Measurements from ENCODE around the gene IGSF21. TPM values are rescaled to one million over a fixed set of nuclear protein-coding genes. Genes with fewer than 3 reads are reported as not detected.

The IGSF21 gene
- not detected in 2 replicates for total RNA-seq

GRCh38 chr1:18107369-18108298, at the start of gene IGSF21:
Gene IGSF21, plus strand, starts transcription at chr1:18107798. Its CDS starts 331 bp downstream, at chr1:18108129.

